ENCODE data around the gene PRKCE.

- TF ChIP-seq SIN3A (IDR thresholded peaks at IDR 0.05; ENCODE audit: borderline replicate concordance, low read depth, low read length) (no peak), FOXJ3 (CRISPR knock-in tag; IDR thresholded peaks at IDR 0.05) (no peak), REST (IDR thresholded peaks at IDR 0.05; ENCODE audit: low read depth, low read length) (no peak), GATA2 (CRISPR knock-in tag; IDR thresholded peaks at IDR 0.05) (no peak), FOXM1 (IDR thresholded peaks at IDR 0.05; ENCODE audit: low read depth) (no peak), MAX (IDR thresholded peaks at IDR 0.05; ENCODE audit: low read depth) (no peak), CTCF (IDR thresholded peaks at IDR 0.05) (no peak), ZBTB33 (IDR thresholded peaks at IDR 0.05; ENCODE audit: borderline replicate concordance, low read depth) (no peak), RFX5 (IDR thresholded peaks at IDR 0.05; ENCODE audit: low read length) (no peak), SMC3 (IDR thresholded peaks at IDR 0.05; ENCODE audit: low read depth, low read length) (no peak), RXRA (IDR thresholded peaks at IDR 0.05; ENCODE audit: borderline replicate concordance, low read depth) (no peak)
Observed at GRCh38 chr2:46157072-46157965, 505.8 kb downstream of the PRKCE start.

Data from SK-N-SH (cell line).